Measurements from ENCODE around the gene FUZ. TPM values are rescaled to one million over a fixed set of nuclear protein-coding genes. Genes with fewer than 3 reads are reported as not detected.

The FUZ gene
- polyA plus RNA-seq, 1 of the 3 experiments (the other 2 are of a cell fraction): 29.9 TPM

GRCh38 chr19:49792829-49793560, 20.1 kb downstream of the FUZ start:
- peaks cover 15 to 34% of the 10 kb centered on the region in 2 experiments for H3K36me3 ChIP-seq (replicated peaks in 1 of 2; ENCODE audit: control insufficient read depth in 1 of 2, insufficient read depth in 2 of 2, low read length in 1 of 2)

More at GRCh38 chr19:49792829-49793560, 20.1 kb downstream of the FUZ start:
- Histone ChIP-seq H3K4me2 (no peak overlapping the region), H3K4me3 (ENCODE audit: low read depth in 2 of 2, low read length in 1 of 2) (no peak overlapping the region), H3K9me2 (no peaks in the 10 kb centered on the region), H2AFZ (ENCODE audit: low read depth) (no peak overlapping the region), H3F3A (replicated peaks; ENCODE audit: insufficient read depth) (no peaks in the 10 kb centered on the region), H3K9ac (no peak overlapping the region), H3K4me1 (ENCODE audit: control insufficient read depth in 1 of 2, insufficient read depth in 2 of 2, low read depth in 1 of 2, low read length in 1 of 2) (no peaks in the 10 kb centered on the region), H3K9me3 (no peaks in the 10 kb centered on the region), H3K27me3 (ENCODE audit: insufficient read depth) (no peaks in the 10 kb centered on the region), H3K27ac (ENCODE audit: low read depth in 2 of 2, low read length in 1 of 2) (no peak overlapping the region), H4K20me1 (ENCODE audit: insufficient read depth) (no peaks in the 10 kb centered on the region), H3K79me2 (ENCODE audit: insufficient read depth) (peaks cover 2% of the 10 kb centered on the region; the same call in 1 of the 2 replicates)
- 86% methylated on average over 15 of the region's 22 CpGs for WGBS (ENCODE audit: low lambda C conversion rate)
- no peak for TF ChIP-seq RAD21 (IDR thresholded peaks at IDR 0.05; ENCODE audit: low read length)
- no peak for TF ChIP-seq CHD2 (IDR thresholded peaks at IDR 0.05; ENCODE audit: low read length, partially characterized antibody)
- TF ChIP-seq REST (IDR thresholded peaks at IDR 0.05; ENCODE audit: low read depth, low read length): no peak
- TF ChIP-seq RCOR1 (IDR thresholded peaks at IDR 0.05; ENCODE audit: low read length): no peak
- no peak for TF ChIP-seq RXRA (IDR thresholded peaks at IDR 0.05; ENCODE audit: borderline replicate concordance, low read depth)
- no peak for TF ChIP-seq NRF1 (IDR thresholded peaks at IDR 0.05; ENCODE audit: low read depth, low read length)
- no peak for TF ChIP-seq EZH2phosphoT487 (IDR thresholded peaks at IDR 0.05; ENCODE audit: borderline replicate concordance, low read depth)
- no peak for TF ChIP-seq CTCF (IDR thresholded peaks at IDR 0.05)
- TF ChIP-seq SMC3 (IDR thresholded peaks at IDR 0.05; ENCODE audit: low read depth, low read length): no peak
- TF ChIP-seq RFX5 (IDR thresholded peaks at IDR 0.05; ENCODE audit: low read length): no peak
- TF ChIP-seq GATA2 (CRISPR knock-in tag; IDR thresholded peaks at IDR 0.05): no peak
- no peak for TF ChIP-seq MEF2A (IDR thresholded peaks at IDR 0.05; ENCODE audit: borderline replicate concordance, low read depth)
- TF ChIP-seq ELF1 (IDR thresholded peaks at IDR 0.05): no peak
- TF ChIP-seq IRF3 (IDR thresholded peaks at IDR 0.05; ENCODE audit: low read depth, low read length): no peak
- TF ChIP-seq MXI1 (IDR thresholded peaks at IDR 0.05; ENCODE audit: low read depth, low read length): no peak
- TF ChIP-seq TAF1 (IDR thresholded peaks at IDR 0.05; ENCODE audit: borderline replicate concordance, low read depth, low read length): no peak
- TF ChIP-seq FOXJ3 (CRISPR knock-in tag; IDR thresholded peaks at IDR 0.05): no peak
- TF ChIP-seq PBX3 (IDR thresholded peaks at IDR 0.05): no peak
- no peak for TF ChIP-seq EP300 (IDR thresholded peaks at IDR 0.05; ENCODE audit: borderline replicate concordance in 1 of 2, low read depth in 1 of 2, low read length in 1 of 2)
- no peak for DNase-seq
- ChIA-PET CTCF (no interaction called here), POLR2A (no interaction called here)

Measured in SK-N-SH (cell line).